Measurements from ENCODE around the gene CCT5. TPM values are rescaled to one million over a fixed set of nuclear protein-coding genes. Genes with fewer than 3 reads are reported as not detected.
"Not testable (repeated sequence)": the region's sequence is repeated elsewhere in the genome, so short reads cannot be mapped to it uniquely, and the experiment has no call there.

Gene CCT5
- total RNA-seq, 1 experiment from 2014 or later, result 675 TPM

DNA sequence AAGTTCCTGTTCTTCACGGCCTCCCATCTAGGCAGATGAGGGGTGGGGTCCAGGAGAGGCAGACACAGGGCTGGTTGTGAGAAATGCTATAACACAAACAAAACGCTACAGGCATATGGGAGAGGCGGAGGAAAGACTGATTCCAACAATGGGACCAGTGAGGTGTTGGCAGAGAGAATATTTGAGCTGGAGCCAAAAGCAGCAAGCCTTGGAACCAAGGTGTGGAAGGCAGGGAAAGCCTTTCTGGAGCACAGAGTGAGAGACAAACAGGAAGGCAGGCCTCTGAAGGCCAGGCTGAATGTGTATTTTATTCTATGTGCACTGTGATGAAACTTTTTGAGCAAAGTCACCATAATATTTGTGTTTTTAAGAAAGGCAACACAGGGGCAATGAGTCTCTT lies 3.3 kb upstream of the CCT5 start:
- no peak for DNase-seq (ENCODE audit: low spot score)
- H3K36me3 ChIP-seq (ENCODE audit: insufficient read depth, low read length, poor library complexity, severe bottlenecking), result no peaks in the 10 kb centered on the region
- H3K4me1 ChIP-seq (ENCODE audit: insufficient read depth, low read length, poor library complexity, severe bottlenecking), result peaks cover 9% of the 10 kb centered on the region
- H3K9me3 ChIP-seq (ENCODE audit: low read depth, low read length, poor library complexity, severe bottlenecking), result no peaks in the 10 kb centered on the region
- H3K27me3 ChIP-seq (replicated peaks; ENCODE audit: insufficient read depth, low read depth, low read length, poor library complexity), result no peaks in the 10 kb centered on the region
- ChIA-PET POLR2A (ENCODE audit: low non-redundant PET) (no interaction called here), CTCF (no interaction called here)
- intact Hi-C loops (cut with micrococcal nuclease; ENCODE audit: unreplicated experiment), result no loop called here
- TF ChIP-seq, protein P1, sequence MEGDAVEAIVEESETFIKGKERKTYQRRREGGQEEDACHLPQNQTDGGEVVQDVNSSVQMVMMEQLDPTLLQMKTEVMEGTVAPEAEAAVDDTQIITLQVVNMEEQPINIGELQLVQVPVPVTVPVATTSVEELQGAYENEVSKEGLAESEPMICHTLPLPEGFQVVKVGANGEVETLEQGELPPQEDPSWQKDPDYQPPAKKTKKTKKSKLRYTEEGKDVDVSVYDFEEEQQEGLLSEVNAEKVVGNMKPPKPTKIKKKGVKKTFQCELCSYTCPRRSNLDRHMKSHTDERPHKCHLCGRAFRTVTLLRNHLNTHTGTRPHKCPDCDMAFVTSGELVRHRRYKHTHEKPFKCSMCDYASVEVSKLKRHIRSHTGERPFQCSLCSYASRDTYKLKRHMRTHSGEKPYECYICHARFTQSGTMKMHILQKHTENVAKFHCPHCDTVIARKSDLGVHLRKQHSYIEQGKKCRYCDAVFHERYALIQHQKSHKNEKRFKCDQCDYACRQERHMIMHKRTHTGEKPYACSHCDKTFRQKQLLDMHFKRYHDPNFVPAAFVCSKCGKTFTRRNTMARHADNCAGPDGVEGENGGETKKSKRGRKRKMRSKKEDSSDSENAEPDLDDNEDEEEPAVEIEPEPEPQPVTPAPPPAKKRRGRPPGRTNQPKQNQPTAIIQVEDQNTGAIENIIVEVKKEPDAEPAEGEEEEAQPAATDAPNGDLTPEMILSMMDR (conservative IDR thresholded peaks at IDR 0.05; ENCODE audit: low read depth, low read length), result no peak
- no peak overlapping the region for H3K27ac ChIP-seq (ENCODE audit: low read depth, low read length, poor library complexity, severe bottlenecking)
- BruUV-seq (replicated peaks), result no TSS peak
- no peak overlapping the region for H3K4me3 ChIP-seq (ENCODE audit: low read depth, low read length, poor library complexity, severe bottlenecking)

- H3K9me3 ChIP-seq (ENCODE audit: low read depth, low read length, poor library complexity, severe bottlenecking); POLR2A ChIA-PET (ENCODE audit: low non-redundant PET); H3K4me3 ChIP-seq (ENCODE audit: low read depth, low read length, poor library complexity, severe bottlenecking); H3K27ac ChIP-seq (ENCODE audit: low read depth, low read length, poor library complexity, severe bottlenecking); H3K27me3 ChIP-seq (replicated peaks; ENCODE audit: insufficient read depth, low read depth, low read length, poor library complexity); DNase-seq (ENCODE audit: low spot score); BruUV-seq (replicated peaks); intact Hi-C loops (cut with micrococcal nuclease; ENCODE audit: unreplicated experiment); CTCF ChIA-PET; H3K36me3 ChIP-seq (ENCODE audit: insufficient read depth, low read length, poor library complexity, severe bottlenecking): not testable (repeated sequence)
- H3K4me1 ChIP-seq (ENCODE audit: insufficient read depth, low read length, poor library complexity, severe bottlenecking), result peaks cover 14% of the 10 kb centered on the region
These were observed 2.9 kb upstream of the CCT5 start for GRCh38 chr5:10247217-10247616.

DNA sequence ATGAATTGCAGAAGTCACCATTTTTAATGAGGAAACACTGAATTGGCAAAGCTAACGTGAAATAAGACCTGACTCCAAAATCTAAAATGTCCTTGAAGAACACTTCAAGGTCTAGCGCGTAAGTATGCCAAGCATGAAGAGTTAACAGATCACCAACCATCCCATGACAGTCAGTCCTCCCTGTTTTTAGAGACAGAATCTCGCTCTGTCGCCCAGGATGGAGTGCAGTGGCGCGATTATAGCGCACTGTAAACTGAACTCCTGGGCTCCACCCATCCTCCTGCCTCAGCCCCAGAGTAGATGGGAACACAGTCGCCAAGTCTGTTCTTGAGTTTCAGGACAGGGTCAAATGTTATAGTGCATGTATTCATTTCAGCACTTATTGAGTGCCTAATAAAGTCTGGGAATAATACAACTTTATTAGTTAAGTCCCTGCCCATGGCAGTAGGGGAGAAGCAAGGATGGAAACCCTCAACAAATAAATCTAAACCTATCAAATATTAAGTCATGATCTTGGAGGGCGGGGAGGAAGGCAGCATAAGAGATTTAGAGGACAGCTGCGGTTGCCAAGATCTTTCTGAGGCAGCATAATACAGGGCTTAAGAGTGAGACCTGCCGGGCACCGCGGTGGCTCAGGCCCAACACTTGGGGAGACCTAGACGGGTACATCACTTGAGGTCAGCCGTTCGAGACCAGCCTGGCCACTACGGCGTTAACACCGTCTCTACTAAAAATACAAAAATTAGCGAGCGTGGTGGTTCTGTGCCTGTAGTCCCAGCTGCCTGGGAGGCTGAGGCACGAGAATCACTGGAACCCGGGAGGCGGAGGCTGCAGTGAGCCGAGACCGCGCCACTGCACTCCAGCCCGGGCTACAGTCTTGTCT lies 1.5 kb upstream of the CCT5 start:
- POLR2A ChIA-PET (ENCODE audit: low non-redundant PET), result no interaction called here
- no peak for TF ChIP-seq EZH2 (IDR thresholded peaks at IDR 0.05; ENCODE audit: borderline replicate concordance, low read depth, low read length, poor library complexity, severe bottlenecking)
- TF ChIP-seq, protein P1 (conservative IDR thresholded peaks at IDR 0.05; ENCODE audit: low read depth, low read length), result no peak
- Histone ChIP-seq H3K36me3 (ENCODE audit: insufficient read depth, low read length, poor library complexity, severe bottlenecking) (peaks cover 6% of the 10 kb centered on the region), H3K4me3 (ENCODE audit: low read depth, low read length, poor library complexity, severe bottlenecking) (peak overlapping the region; percentile 88), H3K27ac (ENCODE audit: low read depth, low read length, poor library complexity, severe bottlenecking) (peak overlapping the region; percentile 100), H3K4me1 (ENCODE audit: insufficient read depth, low read length, poor library complexity, severe bottlenecking) (peaks cover 14% of the 10 kb centered on the region), H3K27me3 (replicated peaks; ENCODE audit: insufficient read depth, low read depth, low read length, poor library complexity) (no peaks in the 10 kb centered on the region), H3K9me3 (ENCODE audit: low read depth, low read length, poor library complexity, severe bottlenecking) (no peaks in the 10 kb centered on the region)
- intact Hi-C loops (cut with micrococcal nuclease; ENCODE audit: unreplicated experiment), result no loop called here
- DNase-seq (ENCODE audit: low spot score), result no peak
- no TSS peak for BruUV-seq (replicated peaks)
- CTCF ChIA-PET, result interaction anchor here (0.7 kb wide), 1 partner anchor 35 kb away, joined by 3 read pairs; no protein-coding TSS in a partner anchor
